HG03025 (cell line): Measurements from ENCODE around the gene COL4A2.

ENCODE experiments used
- ATAC-seq: cut with Tn5 transposase; IDR thresholded peaks from one replicate; pipeline ENCODE4 v1.9.1; 2021; ENCODE audit warnings: mild to moderate bottlenecking, moderate library complexity; ENCODE audit not compliant: unreplicated experiment, low FRiP score

The COL4A2 gene

GRCh38 chr13:110306960-110307766 lies at the start of gene COL4A2, which contains the start of gene COL4A1:
Gene COL4A2 (plus strand): TSS chr13:110307284. CDS start chr13:110307904, 620 bp downstream.
Gene COL4A1 (minus strand): TSS chr13:110307157. CDS start chr13:110307027, 130 bp downstream.
- no peak for ATAC-seq

GRCh38 chr13:110257408-110257807 lies 49.7 kb upstream of the COL4A2 start:
- ATAC-seq, result no peak

- no peak for ATAC-seq
Observed at GRCh38 chr13:110258876-110259631, 48.0 kb upstream of the COL4A2 start.

- ATAC-seq, result no peak
Observed at GRCh38 chr13:110259651-110260050, 47.4 kb upstream of the COL4A2 start.

- ATAC-seq, result no peak
Observed at GRCh38 chr13:110261166-110262081, 45.7 kb upstream of the COL4A2 start.

- no peak for ATAC-seq
Observed at GRCh38 chr13:110262082-110262436, 45.0 kb upstream of the COL4A2 start.

- ATAC-seq, result no peak
Observed at GRCh38 chr13:110262508-110263291, 44.4 kb upstream of the COL4A2 start.

GRCh38 chr13:110263404-110263803 lies 43.7 kb upstream of the COL4A2 start:
- no peak for ATAC-seq

GRCh38 chr13:110263888-110264287 lies 43.2 kb upstream of the COL4A2 start:
- ATAC-seq, result no peak

- no peak for ATAC-seq
Observed at GRCh38 chr13:110264685-110265275, 42.3 kb upstream of the COL4A2 start.

- no peak for ATAC-seq
Observed at GRCh38 chr13:110265341-110265681, 41.8 kb upstream of the COL4A2 start.

- no peak for ATAC-seq
Observed at GRCh38 chr13:110265682-110266430, 41.2 kb upstream of the COL4A2 start.

GRCh38 chr13:110266431-110266809 lies 40.7 kb upstream of the COL4A2 start:
- ATAC-seq, result no peak

GRCh38 chr13:110266983-110267382 lies 40.1 kb upstream of the COL4A2 start:
- ATAC-seq, result no peak

GRCh38 chr13:110268061-110268460 lies 39.0 kb upstream of the COL4A2 start:
- ATAC-seq, result no peak

- no peak for ATAC-seq
Observed at GRCh38 chr13:110268576-110269185, 38.4 kb upstream of the COL4A2 start.

GRCh38 chr13:110269509-110270185 lies 37.4 kb upstream of the COL4A2 start:
- ATAC-seq, result no peak

GRCh38 chr13:110270507-110270906 lies 36.6 kb upstream of the COL4A2 start:
- no peak for ATAC-seq
